PC-9 (cell line): ENCODE data around the gene GLCE.

Source experiments
- CTCF ChIP-seq: fragments of 200-600 bp; sonication (generic); conservative IDR thresholded peaks from 2 replicates; pipeline ENCODE4 v1.6.1; 2017; ENCODE audit warnings: mixed run types, antibody characterized with exemption, mild to moderate bottlenecking, moderate library complexity
- EZH2 ChIP-seq: fragments of 200-600 bp; sonication (generic); IDR thresholded peaks from 2 replicates; pipeline ENCODE4 v1.8.0; 2017; ENCODE audit warnings: antibody characterized with exemption, low read depth

DNA sequence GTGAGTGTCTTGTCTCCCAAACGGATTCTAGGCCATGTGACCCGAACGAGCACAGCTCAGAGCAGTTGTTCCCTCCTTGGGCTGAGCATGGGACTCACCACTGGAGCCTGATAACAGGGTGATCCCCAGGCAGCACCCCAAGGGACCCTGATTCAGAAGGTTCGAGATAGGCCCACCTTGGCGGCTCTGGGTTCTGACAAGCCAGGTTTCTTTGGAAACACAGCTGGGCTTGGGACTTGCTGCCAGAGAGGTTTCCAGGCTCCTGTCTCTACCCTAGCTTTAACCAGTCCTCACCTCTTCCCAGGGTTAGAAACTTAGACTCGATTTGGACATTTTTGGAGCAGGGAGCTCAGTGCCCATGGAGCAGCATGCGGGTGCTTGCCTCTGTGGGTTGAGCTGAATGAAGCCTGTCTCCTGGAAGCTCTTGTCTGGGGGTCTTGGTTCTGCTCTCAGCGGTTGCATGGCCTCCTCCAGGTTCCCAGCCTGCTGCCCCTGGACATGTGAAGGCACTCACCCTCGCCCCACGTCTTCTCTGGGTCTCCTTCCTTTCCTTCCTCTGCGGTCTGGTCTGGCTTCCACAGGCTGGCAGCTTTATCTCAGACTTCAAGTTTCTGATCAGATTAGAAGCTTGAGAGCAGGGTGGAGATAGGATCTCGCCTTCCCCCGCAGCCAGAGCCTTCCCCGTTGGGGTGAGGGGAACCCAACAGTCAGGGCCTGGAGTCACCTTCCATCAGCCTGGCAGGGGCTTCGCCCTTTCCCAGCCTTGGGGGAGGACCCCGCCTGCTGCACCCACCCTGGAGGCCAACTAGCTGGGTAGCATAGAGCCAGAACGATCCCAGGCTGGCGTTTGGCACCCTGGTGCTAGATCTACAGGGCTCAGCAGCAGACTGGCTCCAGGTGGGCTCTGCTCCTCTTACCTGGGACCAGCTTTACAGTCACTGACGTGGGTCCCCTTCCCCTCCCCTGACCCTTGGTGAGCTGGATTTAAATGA, 159.2 kb downstream of the GLCE start:
- TF ChIP-seq CTCF (no peak), EZH2 (no peak)
